HEK293 (cell line): ENCODE measurements around the gene TOMM34.

Source experiments
- CTCF ChIA-PET: fragments of 350-600 bp; formaldehyde crosslinking; extraction: SDS; loops from one replicate; lab custom pipeline; 2021; ENCODE audit warnings: antibody characterized with exemption; lab: Yijun Ruan, JAX
- POLR2A ChIA-PET: fragments of 300-600 bp; formaldehyde crosslinking; extraction: SDS; loops from one replicate; lab custom pipeline; 2020; ENCODE audit warnings: antibody characterized with exemption, inconsistent platforms; lab: Yijun Ruan, JAX
- H3K27ac ChIP-seq: fragments of 200-500 bp; sonication (Bioruptor generic); 2 replicates; pipeline ENCODE4 v1.5.1; 2014; ENCODE audit warnings: low read depth, low read length, control low read depth, inconsistent platforms; ENCODE audit errors: extremely low read depth
- H3K36me3 ChIP-seq, 2 experiments: fragments of 200-500 bp in 1 of 2; sonication (Bioruptor generic) in 1 of 2; 1 replicate in 1 of 2; 2 replicates in 1 of 2; pipeline ENCODE4 v1.5.1; 2014 to 2017; ENCODE audit warnings: inconsistent platforms in 2 of 2, low read length in 2 of 2; ENCODE audit not compliant: control insufficient read depth in 2 of 2, insufficient read depth in 1 of 2
- H3K4me1 ChIP-seq: fragments of 200-500 bp; sonication (Bioruptor generic); 2 replicates; pipeline ENCODE4 v1.5.1; 2014; ENCODE audit warnings: mild to moderate bottlenecking, low read length, inconsistent platforms; ENCODE audit not compliant: control insufficient read depth, insufficient read depth
- H3K4me3 ChIP-seq: 2 replicates; pipeline ENCODE4 v1.5.1; 2011; ENCODE audit warnings: low read depth, mild to moderate bottlenecking, control low read depth, low read length, moderate library complexity
- H3K9me3 ChIP-seq: fragments of 200-500 bp; sonication (Bioruptor generic); 2 replicates; pipeline ENCODE4 v1.5.1; 2014; ENCODE audit warnings: low read depth, low read length, inconsistent platforms; ENCODE audit not compliant: control insufficient read depth, insufficient read depth
- GLIS2 ChIP-seq: fragments of 450-650 bp; formaldehyde crosslinking; IDR thresholded peaks from 2 replicates; pipeline ENCODE4 v1.5.1; 2016; ENCODE audit warnings: missing biosample characterization, missing genetic modification characterization
- IKZF3 ChIP-seq: fragments of 450-650 bp; IDR thresholded peaks from 2 replicates; pipeline ENCODE4 v1.5.0; 2018; ENCODE audit warnings: missing biosample characterization, mild to moderate bottlenecking, missing genetic modification characterization, moderate library complexity
- KLF8 ChIP-seq: fragments of 450-650 bp; formaldehyde crosslinking; IDR thresholded peaks from 2 replicates; pipeline ENCODE4 v1.5.1; 2016; ENCODE audit warnings: missing biosample characterization, missing genetic modification characterization
- OVOL3 ChIP-seq: fragments of 450-650 bp; formaldehyde crosslinking; IDR thresholded peaks from 2 replicates; pipeline ENCODE4 v1.5.1; 2016; ENCODE audit warnings: missing biosample characterization, missing genetic modification characterization
- REPIN1 ChIP-seq: fragments of 450-650 bp; formaldehyde crosslinking; IDR thresholded peaks from 2 replicates; pipeline ENCODE4 v1.5.1; 2017; ENCODE audit warnings: missing biosample characterization, missing genetic modification characterization, low read depth
- SALL2 ChIP-seq: fragments of 450-650 bp; formaldehyde crosslinking; IDR thresholded peaks from 2 replicates; pipeline ENCODE4 v1.5.0; 2017; ENCODE audit warnings: missing biosample characterization, mild to moderate bottlenecking, missing genetic modification characterization, borderline replicate concordance
- TSHZ1 ChIP-seq: fragments of 450-650 bp; formaldehyde crosslinking; IDR thresholded peaks from 2 replicates; pipeline ENCODE4 v1.5.1; 2016; ENCODE audit warnings: missing biosample characterization, missing genetic modification characterization, borderline replicate concordance
- WT1 ChIP-seq: fragments of 450-650 bp; formaldehyde crosslinking; IDR thresholded peaks from 2 replicates; pipeline ENCODE4 v1.5.1; 2016; ENCODE audit warnings: missing biosample characterization, missing genetic modification characterization
- YY1 ChIP-seq: fragments of 450-650 bp; formaldehyde crosslinking; IDR thresholded peaks from 2 replicates; pipeline ENCODE4 v1.5.1; 2018; ENCODE audit warnings: missing biosample characterization, missing genetic modification characterization
- ZBTB1 ChIP-seq: fragments of 450-650 bp; formaldehyde crosslinking; IDR thresholded peaks from 2 replicates; pipeline ENCODE4 v1.5.1; 2016; ENCODE audit warnings: missing biosample characterization, missing genetic modification characterization
- ZBTB17 ChIP-seq: fragments of 450-650 bp; formaldehyde crosslinking; IDR thresholded peaks from 2 replicates; pipeline ENCODE4 v1.5.1; 2016; ENCODE audit warnings: missing biosample characterization, missing genetic modification characterization
- ZNF10 ChIP-seq: fragments of 450-650 bp; formaldehyde crosslinking; IDR thresholded peaks from 2 replicates; pipeline ENCODE4 v1.5.1; 2017; ENCODE audit warnings: missing biosample characterization, missing genetic modification characterization
- ZNF148 ChIP-seq: fragments of 450-650 bp; formaldehyde crosslinking; IDR thresholded peaks from 2 replicates; pipeline ENCODE4 v1.5.0; 2017; ENCODE audit warnings: missing biosample characterization, missing genetic modification characterization, borderline replicate concordance
- ZNF18 ChIP-seq: fragments of 450-650 bp; formaldehyde crosslinking; IDR thresholded peaks from 2 replicates; pipeline ENCODE4 v1.5.1; 2016; ENCODE audit warnings: missing biosample characterization, missing genetic modification characterization
- ZNF37A ChIP-seq: fragments of 450-650 bp; IDR thresholded peaks from 2 replicates; pipeline ENCODE4 v1.5.1; 2018; ENCODE audit warnings: missing biosample characterization, missing genetic modification characterization
- ZNF398 ChIP-seq: fragments of 450-650 bp; formaldehyde crosslinking; IDR thresholded peaks from 2 replicates; pipeline ENCODE4 v1.5.1; 2017; ENCODE audit warnings: missing biosample characterization, missing genetic modification characterization
- ZNF510 ChIP-seq: fragments of 450-650 bp; formaldehyde crosslinking; IDR thresholded peaks from 2 replicates; pipeline ENCODE4 v1.5.1; 2018; ENCODE audit warnings: mild to moderate bottlenecking, missing genetic modification characterization, missing biosample characterization; ENCODE audit not compliant: insufficient replicate concordance
- ZXDB ChIP-seq: fragments of 450-650 bp; formaldehyde crosslinking; IDR thresholded peaks from 2 replicates; pipeline ENCODE4 v1.5.1; 2016; ENCODE audit warnings: missing biosample characterization, missing genetic modification characterization

TOMM34 gene

GRCh38 chr20:44967207-44967807 lies 7.1 kb upstream of the TOMM34 start (continued):
- no peak for TF ChIP-seq ZNF398
- TF ChIP-seq ZNF18 (tag by site-specific recombination) = no peak
- TF ChIP-seq OVOL3 (tag by site-specific recombination) = no peak

- POLR2A ChIA-PET = interaction anchor here (0.6 to 1.1 kb wide), 2 partner anchors 12 to 376 kb away, joined by 3 to 5 read pairs; no protein-coding TSS in a partner anchor
- H3K4me1 ChIP-seq = peaks cover 20% of the 10 kb centered on the region
- no peaks in the 10 kb centered on the region for H3K36me3 ChIP-seq
- no peaks in the 10 kb centered on the region for H3K9me3 ChIP-seq
- H3K27ac ChIP-seq = peak within 1 kb of the TSS; percentile 65; the same call in 1 of the 2 replicates
- CTCF ChIA-PET = interaction anchor here (0.7 to 1.8 kb wide), 4 partner anchors 10 to 27 kb away, joined by 3 to 5 read pairs (median 4); no protein-coding TSS in a partner anchor
- peak within 1 kb of the TSS; percentile 95 for H3K4me3 ChIP-seq
- TF ChIP-seq REPIN1 (tag by site-specific recombination) = no peak
- TF ChIP-seq ZNF37A (tag by site-specific recombination) = no peak
- no peak for TF ChIP-seq ZNF148 (tag by site-specific recombination)
- peak; percentile 84 for TF ChIP-seq ZXDB
- TF ChIP-seq GLIS2 (tag by site-specific recombination) = peak; percentile 93
- no peak for TF ChIP-seq IKZF3 (tag by site-specific recombination)
- TF ChIP-seq ZBTB1 = 0 out of 2 replicates have a peak, but pooled peaks have one; percentile 21
- TF ChIP-seq YY1 = no peak
- TF ChIP-seq ZBTB17 (tag by site-specific recombination) = 0 out of 2 replicates have a peak, but pooled peaks have one; percentile 15
- TF ChIP-seq TSHZ1 = no peak
- peak; percentile 65; the same call in 1 of the 2 replicates for TF ChIP-seq ZNF10 (tag by site-specific recombination)
- TF ChIP-seq KLF8 (tag by site-specific recombination) = peak; percentile 91
- TF ChIP-seq SALL2 (tag by site-specific recombination) = no peak
- TF ChIP-seq WT1 (tag by site-specific recombination) = peak; percentile 26
- TF ChIP-seq ZNF398 = peak; percentile 72
- no peak for TF ChIP-seq ZNF510 (tag by site-specific recombination)
Measured at GRCh38 chr20:44966030-44966961, 6.1 kb upstream of the TOMM34 start, which contains the start of gene STK4. TSS of gene STK4 (plus strand) at chr20:44966512. CDS start at chr20:44966569, 57 bp downstream.
